Choroid plexus epithelial cell (primary cell): ENCODE measurements around the gene CCDC187.

Experiments
- DNase-seq: peaks from one replicate; pipeline ENCODE4 v3.0.0-alpha.2; 2010; ENCODE audit warnings: low read depth
- H3K4me3 ChIP-seq: 2 replicates; pipeline ENCODE4 v1.5.1; 2011; ENCODE audit warnings: low read depth, mild to moderate bottlenecking, control low read depth, low read length, moderate library complexity
- TF ChIP-seq, protein P1 (sequence below): conservative IDR thresholded peaks from 2 replicates; pipeline ENCODE4 v1.5.1; 2011; ENCODE audit warnings: low read depth, mild to moderate bottlenecking, control low read depth, inconsistent platforms, low read length, moderate library complexity

Gene CCDC187

DNA sequence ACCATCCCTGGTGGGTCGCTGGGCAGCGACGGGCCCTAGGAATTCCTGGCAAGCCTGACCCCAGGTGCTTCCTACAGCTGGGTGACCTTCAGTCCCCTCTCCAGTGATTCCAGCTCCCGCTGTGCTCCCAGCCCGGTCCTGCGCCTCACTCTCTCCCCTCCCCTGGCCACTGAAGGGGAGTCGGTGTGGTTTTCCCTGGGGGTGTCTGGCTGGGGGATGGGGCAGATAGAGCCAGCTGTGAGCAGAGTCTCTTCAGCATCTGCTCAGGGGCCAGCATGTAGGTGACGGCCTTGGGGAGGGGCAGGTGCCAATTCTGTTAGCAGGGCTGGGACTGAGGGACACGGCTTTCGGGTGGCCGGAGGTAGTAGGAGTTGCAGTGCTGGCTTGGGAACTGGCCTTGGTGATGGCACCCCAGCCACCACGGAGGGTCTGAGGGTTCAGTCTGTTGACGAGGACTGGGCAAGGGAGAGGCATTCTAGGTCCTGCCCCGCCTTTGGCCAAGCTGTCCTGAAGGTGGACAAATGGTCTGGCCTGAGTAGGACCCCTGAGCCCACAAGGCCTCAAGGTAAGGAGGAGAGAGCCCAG is 26.6 kb upstream of the CCDC187 start:
- DNase-seq, result no peak
- TF ChIP-seq, protein P1, sequence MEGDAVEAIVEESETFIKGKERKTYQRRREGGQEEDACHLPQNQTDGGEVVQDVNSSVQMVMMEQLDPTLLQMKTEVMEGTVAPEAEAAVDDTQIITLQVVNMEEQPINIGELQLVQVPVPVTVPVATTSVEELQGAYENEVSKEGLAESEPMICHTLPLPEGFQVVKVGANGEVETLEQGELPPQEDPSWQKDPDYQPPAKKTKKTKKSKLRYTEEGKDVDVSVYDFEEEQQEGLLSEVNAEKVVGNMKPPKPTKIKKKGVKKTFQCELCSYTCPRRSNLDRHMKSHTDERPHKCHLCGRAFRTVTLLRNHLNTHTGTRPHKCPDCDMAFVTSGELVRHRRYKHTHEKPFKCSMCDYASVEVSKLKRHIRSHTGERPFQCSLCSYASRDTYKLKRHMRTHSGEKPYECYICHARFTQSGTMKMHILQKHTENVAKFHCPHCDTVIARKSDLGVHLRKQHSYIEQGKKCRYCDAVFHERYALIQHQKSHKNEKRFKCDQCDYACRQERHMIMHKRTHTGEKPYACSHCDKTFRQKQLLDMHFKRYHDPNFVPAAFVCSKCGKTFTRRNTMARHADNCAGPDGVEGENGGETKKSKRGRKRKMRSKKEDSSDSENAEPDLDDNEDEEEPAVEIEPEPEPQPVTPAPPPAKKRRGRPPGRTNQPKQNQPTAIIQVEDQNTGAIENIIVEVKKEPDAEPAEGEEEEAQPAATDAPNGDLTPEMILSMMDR, result no peak
- H3K4me3 ChIP-seq, result peak overlapping the region; percentile 35

DNA sequence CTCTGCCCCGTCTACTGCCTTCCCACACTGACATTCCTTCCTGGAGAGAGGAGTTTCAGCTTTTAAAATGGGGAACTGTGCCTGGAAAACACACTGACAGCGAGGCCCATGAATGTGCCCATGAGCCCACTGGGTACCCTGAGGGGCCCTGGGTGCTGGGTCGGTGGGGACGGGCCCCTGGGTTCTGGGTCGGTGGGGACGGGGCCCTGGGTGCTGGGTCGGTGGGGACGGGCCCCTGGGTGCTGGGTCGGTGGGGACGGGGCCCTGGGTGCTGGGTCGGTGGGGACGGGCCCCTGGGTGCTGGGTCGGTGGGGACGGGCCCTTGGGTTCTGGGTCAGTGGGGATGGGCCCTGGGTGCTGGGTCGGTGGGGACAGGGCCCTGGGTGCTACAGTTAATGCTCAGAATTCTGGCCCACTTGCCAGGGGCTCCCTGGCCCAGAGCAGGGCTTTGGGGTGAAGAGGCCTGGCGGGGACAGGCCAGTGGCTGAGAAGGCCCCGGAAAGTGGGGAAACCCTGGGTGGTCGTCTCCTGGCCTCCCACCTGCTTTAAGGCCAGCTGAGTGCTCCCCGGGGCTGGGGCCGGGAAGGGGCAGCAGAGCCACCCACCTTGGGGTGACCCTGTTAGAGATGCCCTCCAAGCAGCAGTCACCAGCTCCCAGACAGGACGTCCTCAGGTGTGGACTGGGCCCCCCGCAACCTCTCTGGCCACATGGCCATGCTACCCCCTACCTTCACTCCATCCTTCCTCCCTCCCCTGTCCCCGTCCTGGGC is 25.9 kb upstream of the CCDC187 start:
- TF ChIP-seq, protein P1, result no peak
- DNase-seq, result no peak
- H3K4me3 ChIP-seq, result peak overlapping the region; percentile 79

DNA sequence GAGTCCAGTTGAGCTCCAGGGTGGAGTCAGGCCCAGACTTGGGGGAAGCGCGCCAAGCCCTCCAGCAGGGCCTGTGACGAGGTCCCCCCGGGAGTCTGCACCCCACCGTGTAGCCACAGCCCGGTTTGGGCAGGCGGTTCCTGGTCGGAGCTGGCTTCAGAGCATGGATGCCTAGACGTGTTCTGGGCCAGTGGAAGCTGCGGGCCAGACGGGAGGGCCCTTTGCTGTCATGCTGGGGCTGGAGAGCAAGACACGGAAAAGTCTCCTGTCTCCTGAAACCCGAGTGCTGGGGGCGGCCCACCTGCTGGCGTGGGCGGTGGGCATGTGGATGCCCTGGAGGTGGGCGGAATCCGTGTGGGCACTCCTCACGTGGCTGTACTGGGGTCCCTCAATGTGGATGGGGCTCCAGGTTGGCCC is 25.3 kb upstream of the CCDC187 start:
- TF ChIP-seq, protein P1, result no peak
- peak; percentile 38 for DNase-seq
- H3K4me3 ChIP-seq, result peak overlapping the region; percentile 79

DNA sequence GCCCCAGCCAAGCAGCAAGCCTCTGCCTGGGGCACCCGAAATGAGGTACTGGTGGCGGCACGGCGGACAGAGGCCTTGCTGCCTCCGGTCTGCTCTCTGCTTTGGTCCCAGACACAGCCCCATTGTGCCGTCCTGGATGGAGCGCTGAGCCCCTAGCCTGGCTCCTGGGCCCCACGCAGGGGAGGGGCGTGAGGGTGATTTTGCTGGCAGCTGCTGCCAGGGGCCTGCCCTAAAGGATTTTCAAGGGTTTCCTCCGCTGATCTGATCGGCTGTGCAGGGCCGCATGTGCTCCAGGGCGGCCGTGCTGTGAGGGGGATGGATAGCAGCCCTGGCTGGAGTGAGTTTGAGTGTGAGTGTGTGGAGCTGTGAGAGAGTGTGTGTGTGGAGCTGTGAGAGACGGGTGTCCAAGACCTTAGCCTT is 24.7 kb upstream of the CCDC187 start:
- DNase-seq, result peak; percentile 72
- H3K4me3 ChIP-seq, result peak overlapping the region; percentile 79
- TF ChIP-seq, protein P1, result no peak

DNA sequence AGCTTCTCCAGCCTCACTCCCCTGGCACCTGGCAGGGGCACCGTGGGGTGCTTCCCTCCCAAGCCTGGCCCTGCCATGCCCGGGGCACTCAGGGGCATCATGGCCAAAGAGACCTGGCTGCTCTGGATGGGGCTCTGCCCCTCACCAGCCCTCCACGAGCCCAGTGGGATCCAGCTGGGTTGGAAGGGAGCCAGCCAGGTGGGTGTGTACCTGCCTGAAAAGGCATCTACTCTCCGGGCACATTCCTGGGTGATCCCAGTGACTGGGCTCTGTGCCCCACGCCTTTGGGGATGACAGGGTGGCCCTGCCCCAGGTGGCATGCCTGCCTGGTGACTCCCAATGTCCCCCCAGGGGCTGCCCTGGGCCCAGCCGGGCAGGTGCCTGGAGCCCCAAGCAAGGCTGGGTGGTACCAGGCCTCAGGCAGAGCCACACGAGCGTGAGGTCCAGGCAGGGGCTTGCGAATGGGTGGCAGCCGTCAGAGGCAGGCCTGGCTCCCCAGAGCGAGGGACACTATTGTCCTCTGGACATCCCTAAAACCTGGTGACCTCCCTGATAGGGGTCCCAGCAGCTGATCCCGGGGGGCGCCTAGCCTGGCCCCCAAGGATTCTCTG is 24.2 kb upstream of the CCDC187 start:
- no peak for DNase-seq
- TF ChIP-seq, protein P1, result no peak
- peak overlapping the region; percentile 79 for H3K4me3 ChIP-seq

DNA sequence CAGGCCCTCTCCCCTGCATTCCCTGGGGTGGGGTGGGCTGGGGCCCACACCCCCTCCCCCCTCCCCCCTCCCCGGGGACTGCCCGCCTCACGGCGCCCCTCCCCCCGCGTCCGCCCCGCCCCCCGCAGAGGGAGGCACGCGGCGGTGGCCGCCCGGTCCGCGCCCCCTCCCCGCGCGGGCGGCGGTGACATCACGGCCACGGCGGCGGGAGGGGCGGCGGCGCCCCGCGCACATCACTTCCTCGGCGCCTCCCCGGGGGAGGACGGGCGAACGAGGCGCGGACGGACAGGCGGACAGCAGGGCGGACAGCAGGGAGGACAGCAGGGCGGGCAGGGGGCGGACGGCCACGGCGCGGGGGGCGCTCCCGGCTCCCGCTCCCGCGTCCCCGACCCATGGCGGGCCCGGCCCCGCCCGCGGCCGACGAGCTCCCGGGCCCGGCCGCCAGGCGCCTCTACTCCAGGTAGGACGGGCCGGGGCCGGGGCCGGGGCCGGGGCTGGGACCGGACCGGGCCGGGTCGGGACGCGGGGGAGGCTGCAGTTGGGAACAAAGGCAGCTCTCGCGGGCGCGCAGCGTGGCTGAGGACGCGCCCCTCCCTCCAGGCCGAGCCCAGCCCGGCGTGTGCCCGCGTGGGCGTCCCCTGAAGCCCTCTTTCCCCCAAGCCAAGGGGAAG is 23.5 kb upstream of the CCDC187 start, which contains the start of gene GPSM1:
TSS of gene GPSM1 (plus strand) at position 236 of the 671 bp plus-strand sequence. CDS start at position 393, 157 bp downstream.
- TF ChIP-seq, protein P1, result no peak
- H3K4me3 ChIP-seq, result peak within 1 kb of the TSS; percentile 79
- DNase-seq, result peak; percentile 69
